GM12878 (cell line): Measurements from ENCODE around the gene TMEM88. TPM values are rescaled to one million over a fixed set of nuclear protein-coding genes. Genes with fewer than 3 reads are reported as not detected.

Experiments used
- ATAC-seq: fragments of 200-7000 bp; cut with Tn5 transposase; 3 replicates; pipeline ENCODE4 v1.9.1; 2020; ENCODE audit warnings: mild to moderate bottlenecking, moderate library complexity
- BruUV-seq: library from RNA; stranded (reverse); fragments of 400-500 nt; replicated peaks from 2 replicates; lab custom pipeline; 2021; lab: Mats Ljungman, UMichigan
- CTCF ChIA-PET: fragments of 300-600 bp; sonication (Branson Sonifier 250); formaldehyde crosslinking; extraction: SDS; loops from one replicate; lab custom pipeline; 2021; ENCODE audit warnings: inconsistent platforms; lab: Yijun Ruan, JAX
- POLR2A ChIA-PET: fragments of 350-600 bp; formaldehyde crosslinking; extraction: SDS; loops from one replicate; lab custom pipeline; 2021; ENCODE audit warnings: inconsistent platforms; lab: Charles Lee
- RAD21 ChIA-PET: fragments of 300-600 bp; sonication (Branson Sonifier 250); formaldehyde crosslinking; loops from one replicate; lab custom pipeline; 2023; ENCODE audit warnings: antibody characterized with exemption; ENCODE audit not compliant: unreplicated experiment; lab: Charles Lee
- SMC1A ChIA-PET: fragments of 300-600 bp; sonication (Branson Sonifier 250); formaldehyde crosslinking; loops from one replicate; lab custom pipeline; 2023; ENCODE audit not compliant: unreplicated experiment, uncharacterized antibody; lab: Charles Lee
- DNase-seq: peaks from one replicate; pipeline ENCODE4 v3.0.0-alpha.2; 2011; ENCODE audit warnings: low read depth, low spot score
- FAIRE-seq: peaks from 3 replicates; lab custom pipeline; 2011; peaks lifted over from hg19 to GRCh38; lab: Jason Lieb, UNC
- H2AFZ ChIP-seq: 2 replicates; pipeline ENCODE4 v1.6.0; 2011; ENCODE audit warnings: low read depth, low read length, control low read depth; ENCODE audit not compliant: control insufficient read depth
- H3K27ac ChIP-seq: 2 replicates; pipeline ENCODE4 v1.5.1; 2011; ENCODE audit warnings: control low read depth; ENCODE audit not compliant: control insufficient read depth, insufficient read depth
- H3K27me3 ChIP-seq, 2 experiments: replicated peaks in 1 of 2; 2 replicates each; pipeline versions ENCODE4 v1.6.0 to v1.6.1; 2011; ENCODE audit warnings: low read length in 1 of 2; ENCODE audit not compliant: control insufficient read depth in 2 of 2, insufficient read depth in 2 of 2
- H3K36me3 ChIP-seq, 2 experiments: 2 replicates each; pipeline ENCODE4 v1.5.1; 2011; ENCODE audit warnings: low read length in 1 of 2; ENCODE audit not compliant: control insufficient read depth in 2 of 2, insufficient read depth in 2 of 2
- H3K4me1 ChIP-seq: 2 replicates; pipeline ENCODE4 v1.6.1; 2011; ENCODE audit warnings: mild to moderate bottlenecking, low read length, moderate library complexity, mixed read lengths; ENCODE audit not compliant: control insufficient read depth, insufficient read depth
- H3K4me2 ChIP-seq: 2 replicates; pipeline ENCODE4 v1.6.0; 2011; ENCODE audit warnings: control low read depth; ENCODE audit not compliant: control insufficient read depth, insufficient read depth
- H3K4me3 ChIP-seq: fragments of 200-600 bp; sonication (generic); 2 replicates; pipeline ENCODE4 v1.5.1; 2016
- H3K79me2 ChIP-seq: 2 replicates; pipeline ENCODE4 v1.6.0; 2011; ENCODE audit warnings: low read length; ENCODE audit not compliant: control insufficient read depth, insufficient read depth
- H3K9ac ChIP-seq: 2 replicates; pipeline ENCODE4 v1.8.0; 2011; ENCODE audit warnings: low read length, control low read depth, mixed read lengths; ENCODE audit not compliant: control insufficient read depth, insufficient read depth
- H3K9me3 ChIP-seq: replicated peaks from 3 replicates; pipeline ENCODE4 v1.5.1; 2011; ENCODE audit warnings: mild to moderate bottlenecking, low read length; ENCODE audit not compliant: control insufficient read depth, insufficient read depth
- H4K20me1 ChIP-seq: 2 replicates; pipeline ENCODE4 v1.6.0; 2011; ENCODE audit not compliant: control insufficient read depth, insufficient read depth
- ATF2 ChIP-seq: IDR thresholded peaks from 2 replicates; pipeline ENCODE4 v1.6.1; 2012; ENCODE audit warnings: low read length, inconsistent platforms
- ATF3 ChIP-seq: IDR thresholded peaks from 2 replicates; pipeline ENCODE4 v1.6.1; 2011; ENCODE audit warnings: low read depth, mild to moderate bottlenecking, low read length, moderate library complexity, borderline replicate concordance; ENCODE audit errors: extremely low read depth
- CHD2 ChIP-seq: IDR thresholded peaks from 2 replicates; pipeline ENCODE4 v1.6.1; 2011; ENCODE audit warnings: low read depth, low read length, improper control_type of control experiment, borderline replicate concordance
- CREM ChIP-seq: IDR thresholded peaks from 2 replicates; pipeline ENCODE4 v1.6.1; 2014; ENCODE audit warnings: antibody characterized with exemption, low read depth
- CUX1 ChIP-seq: IDR thresholded peaks from 2 replicates; pipeline ENCODE4 v1.6.1; 2012; ENCODE audit warnings: improper control_type of control experiment, low read depth, low read length; ENCODE audit not compliant: insufficient replicate concordance
- HDAC2 ChIP-seq: fragments of 200-600 bp; sonication (generic); IDR thresholded peaks from 2 replicates; pipeline ENCODE4 v1.6.1; 2017
- HDAC6 ChIP-seq: fragments of 200-600 bp; sonication (generic); IDR thresholded peaks from one replicate; pipeline ENCODE4 v1.8.0; 2017; ENCODE audit warnings: antibody characterized with exemption; ENCODE audit not compliant: unreplicated experiment
- HDGF ChIP-seq: fragments of 450-650 bp; IDR thresholded peaks from 2 replicates; pipeline ENCODE4 v1.6.1; 2016; ENCODE audit warnings: antibody characterized with exemption
- IKZF2 ChIP-seq, 2 experiments: fragments of 450-650 bp; IDR thresholded peaks; 2 replicates each; pipeline ENCODE4 v1.6.1; 2017; ENCODE audit warnings: mild to moderate bottlenecking in 2 of 2, moderate library complexity in 2 of 2
- MLLT1 ChIP-seq: fragments of 450-650 bp; IDR thresholded peaks from 2 replicates; pipeline ENCODE4 v1.6.1; 2016; ENCODE audit warnings: mild to moderate bottlenecking
- NR2C1 ChIP-seq: fragments of 450-650 bp; IDR thresholded peaks from 2 replicates; pipeline ENCODE4 v1.6.1; 2017; ENCODE audit warnings: antibody characterized with exemption, mild to moderate bottlenecking, moderate library complexity
- PML ChIP-seq: IDR thresholded peaks from 2 replicates; pipeline ENCODE4 v1.6.1; 2012; ENCODE audit warnings: low read length, inconsistent platforms
- SREBF2 ChIP-seq: IDR thresholded peaks from 2 replicates; pipeline ENCODE4 v1.6.1; 2012; ENCODE audit warnings: mild to moderate bottlenecking, low read length
- ZZZ3 ChIP-seq: IDR thresholded peaks from 2 replicates; pipeline ENCODE4 v1.6.1; 2011; ENCODE audit warnings: low read depth; ENCODE audit not compliant: control insufficient read depth, insufficient read length
- WGBS: methylation state at CpG from one replicate; pipeline ENCODE4 v1.1.6; 2016; ENCODE audit warnings: low lambda C conversion rate; ENCODE audit not compliant: insufficient replicate concordance, insufficient coverage; ENCODE audit errors: missing lambda C conversion rate; 5-methylcytosine and 5-hydroxymethylcytosine counted together
- in situ Hi-C: fragments of 300-500 bp; cut with MboI; formaldehyde crosslinking; loops from 9 replicates; pipeline ENCODE4 v1.14.3; 2018; ENCODE audit warnings: mixed read lengths
- intact Hi-C: fragments of 100-400 bp; cut with micrococcal nuclease; formaldehyde crosslinking; loops from one replicate; pipeline ENCODE4 v1.14.2; 2022; ENCODE audit not compliant: unreplicated experiment
- polyA plus RNA-seq, 11 experiments: library from polyadenylated mRNA; depleted of rRNA in 4 of 11; unstranded in 6 of 11; stranded (reverse) in 5 of 11; fragments of >200 nt; fragmentation: Nextera tagmentation in 4 of 11; fragmentation: Illumina TruSeq in 1 of 11; extraction: Ambion mirVana in 4 of 11; extraction: Trizol in 1 of 11; gene quantifications; 1 replicate in 1 of 11; 2 replicates in 10 of 11; pipeline versions ENCODE4 v1.2.1 to v1.2.3, GENCODE V29; 2011 to 2016; ENCODE audit warnings: inconsistent platforms in 2 of 11, missing spikeins in 2 of 11, low read depth in 1 of 11
- total RNA-seq, 4 experiments: library from RNA; depleted of rRNA in 3 of 4; stranded (reverse); fragments of >200 nt in 3 of 4; fragmentation: Illumina TruSeq in 1 of 4; extraction: Trizol in 1 of 4; gene quantifications; 2 replicates each; pipeline versions ENCODE4 v1.2.1 to v1.2.3, GENCODE V29; 2013 to 2021

TMEM88 gene
- total and polyA plus RNA-seq, 10 of the 15 experiments (the other 5 are each of a cell fraction or from before 2014, with no cell fraction given) = 0.21 to 2.2 (median 0.62) TPM; not detected in 5

- ChIA-PET POLR2A (interaction anchor here (0.6 to 4.1 kb wide), 5 partner anchors 8 to 276 kb away, joined by 3 to 49 read pairs (median 5); partner anchors contain the start of genes CYB5D1, KDM6B and NAA38), RAD21 (interaction anchor here (0.9 to 3.7 kb wide), 6 partner anchors 8 to 147 kb away, joined by 3 to 36 read pairs (median 6); partner anchors contain the start of genes KDM6B and NAA38), CTCF (interaction anchor here (1.0 to 5.7 kb wide), 4 partner anchors 8 to 19 kb away, joined by 3 to 57 read pairs (median 6); partner anchors contain the start of genes CYB5D1, KDM6B and NAA38), SMC1A (interaction anchor here (1.4 to 1.5 kb wide), 2 partner anchors 9 to 99 kb away, joined by 3 to 5 read pairs; partner anchors contain the start of gene KDM6B)
- peak overlapping the region; percentile 17 for H2AFZ ChIP-seq
- DNase-seq = no peak
- peak overlapping the region; percentile 99 for H3K27ac ChIP-seq
- peaks cover 38% of the 10 kb centered on the region for H3K4me1 ChIP-seq
- peaks cover 52% of the 10 kb centered on the region for H3K79me2 ChIP-seq
- peak; percentile 50 for ATAC-seq
- WGBS = under 1% methylated on average over 47 of the region's 47 CpGs
- peak overlapping the region; percentile 97 for H3K9ac ChIP-seq
- peak overlapping the region; percentile 92 for H3K4me3 ChIP-seq
- peak; percentile 75 for FAIRE-seq
- H3K27me3 ChIP-seq = no peaks in the 10 kb centered on the region
- no peaks in the 10 kb centered on the region for H3K9me3 ChIP-seq
- H3K36me3 ChIP-seq = peaks cover 5 to 11% of the 10 kb centered on the region in 2 experiments; a peak in 3 of 4 replicates
- TSS peak; percentile 49 for BruUV-seq
- intact Hi-C loops (loop anchor here (2.0 kb wide), 1 partner anchor 14 kb away; the partner anchor contains the start of gene NAA38), in situ Hi-C loops (no loop called here)
- H4K20me1 ChIP-seq = no peaks in the 10 kb centered on the region; the same call in none of the 2 replicates
- peak overlapping the region; percentile 100 for H3K4me2 ChIP-seq
- TF ChIP-seq ZZZ3 (no peak), ATF3 (no peak), HDAC2 (no peak), HDAC6 (no peak), SREBF2 (no peak), PML (no peak), MLLT1 (peak; percentile 82), CREM (peak; percentile 79; the same call in 1 of the 2 replicates), CUX1 (no peak), ATF2 (no peak), IKZF2 (IDR thresholded peaks at IDR 0.05) (peak; percentile 68 to 76), HDGF (peak; percentile 72; the same call in 1 of the 2 replicates), NR2C1 (no peak), CHD2 (peak; percentile 61; the same call in 1 of the 2 replicates)
These were observed 12.2 kb upstream of the TMEM88 start for GRCh38 chr17:7842380-7843256.
